Measurements from ENCODE around the gene GMPPA.
A peak's percentile ranks its signal among the peaks of the same experiment; 100 is the strongest.

GMPPA gene

DNA sequence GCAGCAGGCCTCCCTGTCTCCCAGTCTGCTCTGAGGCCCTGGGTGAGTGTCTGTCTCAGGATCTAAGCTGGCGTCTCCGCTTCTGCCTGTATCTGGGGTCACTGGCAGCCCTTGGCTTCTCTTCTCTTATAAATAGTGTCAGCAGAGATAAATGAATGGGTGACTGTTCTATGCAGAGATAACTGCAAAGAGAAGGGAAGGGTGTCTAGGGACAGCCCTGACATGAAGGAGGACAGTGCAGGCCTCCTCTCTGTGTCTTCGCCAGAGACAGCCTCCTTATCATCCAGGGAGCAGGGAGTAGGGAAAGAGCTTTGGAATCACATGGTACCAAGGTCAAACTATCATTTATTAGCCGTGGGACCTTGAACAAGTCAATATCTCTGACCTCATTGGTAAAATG is 28.3 kb upstream of the GMPPA start:
- H3K4me1 ChIP-seq (ENCODE audit: insufficient read depth, insufficient read length), result peaks cover 9% of the 10 kb centered on the region
- no peak for TF ChIP-seq SUZ12 (IDR thresholded peaks at IDR 0.05; ENCODE audit: extremely low read depth, insufficient read depth, insufficient read length)
- TF ChIP-seq YY1 (IDR thresholded peaks at IDR 0.05; ENCODE audit: insufficient read depth, insufficient read length), result no peak
- TF ChIP-seq ZNF274 (IDR thresholded peaks at IDR 0.05; ENCODE audit: low read depth, low read length), result no peak
- no peaks in the 10 kb centered on the region for H3K27me3 ChIP-seq (ENCODE audit: insufficient read depth, insufficient read length)
- H3K4me3 ChIP-seq (ENCODE audit: insufficient read length, low read depth), result no peak overlapping the region
- H3K9me3 ChIP-seq (ENCODE audit: insufficient read depth, low read length), result no peaks in the 10 kb centered on the region
- no peak overlapping the region for H3K9ac ChIP-seq (ENCODE audit: insufficient read length, low read depth)
- H3K36me3 ChIP-seq (ENCODE audit: insufficient read depth, insufficient read length, low read length), result peaks cover 68% of the 10 kb centered on the region
- no peak for DNase-seq (ENCODE audit: low read depth, low spot score)

DNA sequence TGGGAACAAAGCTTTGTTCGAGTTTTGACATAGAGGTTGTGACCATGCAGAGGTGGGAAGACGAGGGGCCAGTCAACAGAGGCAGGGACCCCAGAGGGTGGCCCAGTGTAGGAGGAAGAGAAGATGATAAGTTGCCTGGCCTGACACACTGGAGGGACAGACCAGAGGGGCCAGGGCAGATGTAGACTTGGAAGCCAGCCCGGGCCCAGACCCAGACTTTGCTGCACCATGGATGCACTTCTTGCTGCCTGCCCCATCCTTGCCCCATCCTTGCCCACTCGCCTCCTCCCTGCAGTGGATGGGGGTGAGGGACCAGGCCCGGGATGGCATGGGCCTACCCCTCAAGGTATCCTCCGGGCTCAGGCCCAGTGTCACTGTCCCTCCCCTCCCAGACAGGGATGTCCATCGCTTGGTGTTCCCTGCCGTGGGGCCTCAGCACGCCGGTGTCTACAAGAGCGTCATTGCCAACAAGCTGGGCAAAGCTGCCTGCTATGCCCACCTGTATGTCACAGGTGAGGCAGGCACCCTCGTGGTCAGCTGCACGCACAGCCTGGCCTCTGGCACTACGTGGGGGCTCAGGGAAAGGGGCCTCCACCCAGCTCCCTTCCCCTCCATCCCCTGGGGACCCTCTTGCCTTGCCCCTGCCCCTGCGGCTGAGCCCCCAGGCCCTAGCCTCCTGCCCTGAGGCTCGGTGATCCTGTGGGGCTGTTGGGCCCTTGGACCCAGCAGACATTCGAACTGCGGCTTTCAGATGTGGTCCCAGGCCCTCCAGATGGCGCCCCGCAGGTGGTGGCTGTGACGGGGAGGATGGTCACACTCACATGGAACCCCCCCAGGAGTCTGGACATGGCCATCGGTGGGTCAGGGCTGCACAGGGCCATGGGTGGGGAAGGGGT is 27.0 kb upstream of the GMPPA start:
- DNase-seq (ENCODE audit: low read depth, low spot score), result no peak
- TF ChIP-seq YY1 (IDR thresholded peaks at IDR 0.05; ENCODE audit: insufficient read depth, insufficient read length) (no peak), ZNF274 (IDR thresholded peaks at IDR 0.05; ENCODE audit: low read depth, low read length) (no peak), SUZ12 (IDR thresholded peaks at IDR 0.05; ENCODE audit: extremely low read depth, insufficient read depth, insufficient read length) (no peak)
- peaks cover 13% of the 10 kb centered on the region for H3K4me1 ChIP-seq (ENCODE audit: insufficient read depth, insufficient read length)

DNA sequence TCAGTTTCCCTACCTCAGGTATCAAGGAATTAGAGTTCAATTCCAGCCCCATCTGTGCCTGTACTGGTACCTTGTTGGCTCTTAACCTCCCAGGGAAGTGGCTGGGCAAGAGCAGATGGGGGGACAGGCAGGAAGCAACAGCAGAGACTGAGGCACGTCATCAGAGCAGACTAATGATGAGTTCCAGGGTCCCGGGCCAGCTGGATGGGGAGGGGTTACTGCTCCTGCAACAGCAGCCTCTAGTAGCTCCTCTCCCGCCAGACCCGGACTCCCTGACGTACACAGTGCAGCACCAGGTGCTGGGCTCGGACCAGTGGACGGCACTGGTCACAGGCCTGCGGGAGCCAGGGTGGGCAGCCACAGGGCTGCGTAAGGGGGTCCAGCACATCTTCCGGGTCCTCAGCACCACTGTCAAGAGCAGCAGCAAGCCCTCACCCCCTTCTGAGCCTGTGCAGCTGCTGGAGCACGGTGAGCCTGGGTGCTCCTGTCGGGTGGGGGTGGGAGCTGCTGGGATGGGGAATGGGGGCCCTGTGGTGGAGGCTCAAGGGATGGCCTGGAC is 26.0 kb upstream of the GMPPA start:
- no peaks in the 10 kb centered on the region for H3K9me3 ChIP-seq (ENCODE audit: insufficient read depth, low read length)
- TF ChIP-seq ZNF274 (IDR thresholded peaks at IDR 0.05; ENCODE audit: low read depth, low read length), result no peak
- TF ChIP-seq YY1 (IDR thresholded peaks at IDR 0.05; ENCODE audit: insufficient read depth, insufficient read length), result no peak
- TF ChIP-seq SUZ12 (IDR thresholded peaks at IDR 0.05; ENCODE audit: extremely low read depth, insufficient read depth, insufficient read length), result no peak
- peaks cover 54% of the 10 kb centered on the region for H3K36me3 ChIP-seq (ENCODE audit: insufficient read depth, insufficient read length, low read length)
- no peak overlapping the region for H3K4me3 ChIP-seq (ENCODE audit: insufficient read length, low read depth)
- H3K27me3 ChIP-seq (ENCODE audit: insufficient read depth, insufficient read length), result no peaks in the 10 kb centered on the region
- peak overlapping the region; percentile 45 for H3K9ac ChIP-seq (ENCODE audit: insufficient read length, low read depth)
- no peak for DNase-seq (ENCODE audit: low read depth, low spot score)
- peaks cover 18% of the 10 kb centered on the region for H3K4me1 ChIP-seq (ENCODE audit: insufficient read depth, insufficient read length)

More for the DNA sequence above, 27.0 kb upstream of the GMPPA start:
- Histone ChIP-seq H3K9ac (ENCODE audit: insufficient read length, low read depth) (no peak overlapping the region), H3K4me3 (ENCODE audit: insufficient read length, low read depth) (no peak overlapping the region), H3K27me3 (ENCODE audit: insufficient read depth, insufficient read length) (no peaks in the 10 kb centered on the region), H3K9me3 (ENCODE audit: insufficient read depth, low read length) (no peaks in the 10 kb centered on the region), H3K36me3 (ENCODE audit: insufficient read depth, insufficient read length, low read length) (peaks cover 56% of the 10 kb centered on the region)

DNA sequence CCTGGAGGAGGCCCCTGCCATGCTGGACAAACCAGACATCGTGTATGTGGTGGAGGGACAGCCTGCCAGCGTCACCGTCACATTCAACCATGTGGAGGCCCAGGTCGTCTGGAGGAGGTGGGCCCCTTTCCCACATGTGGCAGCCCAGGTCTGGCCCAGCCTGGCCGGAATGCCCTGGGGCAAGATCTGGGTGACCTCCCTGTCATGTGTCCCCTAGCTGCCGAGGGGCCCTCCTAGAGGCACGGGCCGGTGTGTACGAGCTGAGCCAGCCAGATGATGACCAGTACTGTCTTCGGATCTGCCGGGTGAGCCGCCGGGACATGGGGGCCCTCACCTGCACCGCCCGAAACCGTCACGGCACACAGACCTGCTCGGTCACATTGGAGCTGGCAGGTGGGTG is 25.2 kb upstream of the GMPPA start:
- no peak for TF ChIP-seq ZNF274 (IDR thresholded peaks at IDR 0.05; ENCODE audit: low read depth, low read length)
- TF ChIP-seq SUZ12 (IDR thresholded peaks at IDR 0.05; ENCODE audit: extremely low read depth, insufficient read depth, insufficient read length), result no peak
- no peak for DNase-seq (ENCODE audit: low read depth, low spot score)
- Histone ChIP-seq H3K36me3 (ENCODE audit: insufficient read depth, insufficient read length, low read length) (peaks cover 56% of the 10 kb centered on the region), H3K4me1 (ENCODE audit: insufficient read depth, insufficient read length) (peaks cover 18% of the 10 kb centered on the region), H3K27me3 (ENCODE audit: insufficient read depth, insufficient read length) (no peaks in the 10 kb centered on the region), H3K9ac (ENCODE audit: insufficient read length, low read depth) (peak overlapping the region; percentile 59), H3K9me3 (ENCODE audit: insufficient read depth, low read length) (no peaks in the 10 kb centered on the region), H3K4me3 (ENCODE audit: insufficient read length, low read depth) (no peak overlapping the region)

GRCh38 chr2:219474285-219475060 is 24.2 kb upstream of the GMPPA start:
- DNase-seq (ENCODE audit: low read depth, low spot score), result no peak
- Histone ChIP-seq H3K9me3 (ENCODE audit: insufficient read depth, low read length) (no peaks in the 10 kb centered on the region), H3K4me3 (ENCODE audit: insufficient read length, low read depth) (no peak overlapping the region), H3K27me3 (ENCODE audit: insufficient read depth, insufficient read length) (no peaks in the 10 kb centered on the region), H3K36me3 (ENCODE audit: insufficient read depth, insufficient read length, low read length) (peaks cover 54% of the 10 kb centered on the region), H3K9ac (ENCODE audit: insufficient read length, low read depth) (no peak overlapping the region), H3K4me1 (ENCODE audit: insufficient read depth, insufficient read length) (peaks cover 11% of the 10 kb centered on the region)
- TF ChIP-seq ZNF274 (IDR thresholded peaks at IDR 0.05; ENCODE audit: low read depth, low read length), result no peak
- TF ChIP-seq SUZ12 (IDR thresholded peaks at IDR 0.05; ENCODE audit: extremely low read depth, insufficient read depth, insufficient read length), result no peak
- TF ChIP-seq YY1 (IDR thresholded peaks at IDR 0.05; ENCODE audit: insufficient read depth, insufficient read length), result no peak

GRCh38 chr2:219475278-219475677 is 23.4 kb upstream of the GMPPA start:
- Histone ChIP-seq H3K9me3 (ENCODE audit: insufficient read depth, low read length) (no peaks in the 10 kb centered on the region), H3K27me3 (ENCODE audit: insufficient read depth, insufficient read length) (no peaks in the 10 kb centered on the region), H3K4me3 (ENCODE audit: insufficient read length, low read depth) (no peak overlapping the region), H3K9ac (ENCODE audit: insufficient read length, low read depth) (no peak overlapping the region), H3K36me3 (ENCODE audit: insufficient read depth, insufficient read length, low read length) (peaks cover 55% of the 10 kb centered on the region), H3K4me1 (ENCODE audit: insufficient read depth, insufficient read length) (peaks cover 10% of the 10 kb centered on the region)
- TF ChIP-seq SUZ12 (IDR thresholded peaks at IDR 0.05; ENCODE audit: extremely low read depth, insufficient read depth, insufficient read length) (no peak), ZNF274 (IDR thresholded peaks at IDR 0.05; ENCODE audit: low read depth, low read length) (no peak), YY1 (IDR thresholded peaks at IDR 0.05; ENCODE audit: insufficient read depth, insufficient read length) (no peak)
- no peak for DNase-seq (ENCODE audit: low read depth, low spot score)
